ENCODE results near the gene RARS2.

RARS2 gene

DNA sequence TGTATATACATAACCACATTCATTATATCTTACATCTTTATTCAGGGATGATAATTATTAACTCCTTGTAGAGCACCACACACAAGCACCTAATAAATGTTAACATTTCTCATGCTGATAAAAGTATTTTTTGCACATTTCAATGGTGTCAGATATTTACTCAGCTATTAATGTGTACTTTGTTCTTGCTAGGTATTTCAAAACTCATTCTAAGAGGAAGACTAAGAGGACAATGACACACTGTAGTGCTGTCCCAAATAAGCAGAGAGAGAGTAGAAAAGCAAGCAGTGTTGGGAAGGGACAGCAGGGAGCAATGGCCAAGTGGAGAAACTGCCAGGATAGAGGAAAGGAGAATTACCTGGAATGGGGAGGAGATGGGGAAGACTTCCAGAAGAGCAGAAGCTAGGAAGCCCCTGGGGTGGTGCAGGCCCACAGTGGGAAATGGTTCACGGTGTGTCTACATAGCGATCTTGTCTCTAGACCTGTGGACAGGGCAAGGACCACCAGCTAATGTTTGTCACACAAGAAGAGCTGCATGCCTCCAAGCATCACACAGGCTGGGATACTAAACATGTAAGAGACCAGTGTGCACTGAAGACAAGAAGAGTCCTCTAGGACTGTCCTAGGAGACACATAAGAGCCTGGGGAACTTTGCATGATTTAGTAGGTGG is 55.3 kb downstream of the RARS2 start:
- TF ChIP-seq CTCF (conservative IDR thresholded peaks at IDR 0.05; ENCODE audit: low read depth) = no peak
- no peak overlapping the region for H3K27ac ChIP-seq
- POLR2A ChIA-PET (ENCODE audit: low non-redundant PET) = no interaction called here
- no peak for DNase-seq (ENCODE audit: low spot score)
- CTCF ChIA-PET = no interaction called here

DNA sequence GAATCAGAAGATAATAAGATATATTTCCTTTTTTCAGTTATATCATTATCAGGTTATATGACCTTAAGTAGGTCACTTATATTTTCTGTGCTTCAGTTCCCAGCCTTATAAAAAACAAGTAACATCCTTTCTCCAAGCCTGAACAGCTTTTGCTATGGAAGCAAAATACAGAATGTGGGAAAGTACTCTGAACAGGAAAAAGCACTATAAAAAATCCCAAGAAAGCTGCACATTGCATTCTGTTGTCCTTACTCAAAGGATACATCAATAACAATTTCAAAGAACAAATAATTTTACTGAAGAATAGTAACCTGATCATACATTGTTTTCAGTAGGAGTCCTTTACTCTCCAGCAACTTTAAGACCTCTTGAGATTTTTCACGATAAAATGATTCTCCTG is 60.6 kb downstream of the RARS2 start:
- H3K27ac ChIP-seq = no peak overlapping the region
- no peak for TF ChIP-seq CTCF (conservative IDR thresholded peaks at IDR 0.05; ENCODE audit: low read depth)
- CTCF ChIA-PET = interaction anchor here (0.6 kb wide), 1 partner anchor 80 kb away, joined by 3 read pairs; no protein-coding TSS in a partner anchor
- POLR2A ChIA-PET (ENCODE audit: low non-redundant PET) = no interaction called here
- no peak for DNase-seq (ENCODE audit: low spot score)

GRCh38 chr6:87522686-87523085 is 67.1 kb downstream of the RARS2 start:
- ChIA-PET POLR2A (ENCODE audit: low non-redundant PET) (no interaction called here), CTCF (no interaction called here)
- no peak overlapping the region for H3K27ac ChIP-seq
- no peak for TF ChIP-seq CTCF (conservative IDR thresholded peaks at IDR 0.05; ENCODE audit: low read depth)
- no peak for DNase-seq (ENCODE audit: low spot score)

- ChIA-PET POLR2A (ENCODE audit: low non-redundant PET) (no interaction called here), CTCF (interaction anchor here (0.6 kb wide), 1 partner anchor 20 kb away, joined by 4 read pairs; no protein-coding TSS in a partner anchor)
- DNase-seq (ENCODE audit: low spot score) = no peak
- no peak overlapping the region for H3K27ac ChIP-seq
- no peak for TF ChIP-seq CTCF (conservative IDR thresholded peaks at IDR 0.05; ENCODE audit: low read depth)
These were observed 71.3 kb downstream of the RARS2 start for GRCh38 chr6:87518453-87518852.

- CTCF ChIA-PET = no interaction called here
These were observed 75.0 kb downstream of the RARS2 start for GRCh38 chr6:87514831-87515230.

GRCh38 chr6:87504441-87504840 is 85.3 kb downstream of the RARS2 start:
- no peak for TF ChIP-seq CTCF (conservative IDR thresholded peaks at IDR 0.05; ENCODE audit: low read depth)
- ChIA-PET CTCF (no interaction called here), POLR2A (ENCODE audit: low non-redundant PET) (no interaction called here)
- no peak overlapping the region for H3K27ac ChIP-seq
- DNase-seq (ENCODE audit: low spot score) = no peak

More at GRCh38 chr6:87514831-87515230, 75.0 kb downstream of the RARS2 start:
- POLR2A ChIA-PET (ENCODE audit: low non-redundant PET) = no interaction called here
- no peak for DNase-seq (ENCODE audit: low spot score)
- no peak overlapping the region for H3K27ac ChIP-seq
- no peak for TF ChIP-seq CTCF (conservative IDR thresholded peaks at IDR 0.05; ENCODE audit: low read depth)

Data from RWPE1 (cell line).